HepG2 (cell line): ENCODE results near the gene LRR1. TPM values are rescaled to one million over a fixed set of nuclear protein-coding genes. Genes with fewer than 3 reads are reported as not detected.

Source experiments
- AGO2 ChIP-seq: fragments of 200-400 bp; formaldehyde crosslinking; optimal IDR thresholded peaks from 2 replicates; pipeline ENCODE3; 2017; ENCODE audit warnings: mild to moderate bottlenecking, low read depth, low read length, moderate library complexity
- ATRX ChIP-seq: sonication (generic); formaldehyde crosslinking; IDR thresholded peaks from 2 replicates; pipeline ENCODE4 v1.4.0; 2020; ENCODE audit warnings: missing genetic modification reagents, borderline replicate concordance
- BORCS8-MEF2B ChIP-seq: sonication (generic); formaldehyde crosslinking; IDR thresholded peaks from 2 replicates; pipeline ENCODE4 v1.8.0; 2022; ENCODE audit warnings: mild to moderate bottlenecking, missing genetic modification reagents
- CAMTA2 ChIP-seq: sonication (generic); formaldehyde crosslinking; IDR thresholded peaks from 2 replicates; pipeline ENCODE4 v1.4.0; 2020; ENCODE audit warnings: mild to moderate bottlenecking, missing genetic modification reagents, borderline replicate concordance
- ETV5 ChIP-seq: IDR thresholded peaks from 2 replicates; pipeline ENCODE4 v1.6.1; 2018; ENCODE audit warnings: missing biosample characterization, missing genetic modification reagents, inconsistent platforms, borderline replicate concordance
- FOSL2 ChIP-seq: sonication (generic); formaldehyde crosslinking; IDR thresholded peaks from 2 replicates; pipeline ENCODE4 v1.4.0; 2020; ENCODE audit warnings: missing genetic modification reagents
- FUBP1 ChIP-seq: sonication (generic); formaldehyde crosslinking; IDR thresholded peaks from 2 replicates; pipeline ENCODE4 v1.5.1; 2020; ENCODE audit warnings: missing genetic modification reagents, mild to moderate bottlenecking, borderline replicate concordance
- GRHL1 ChIP-seq: sonication (generic); formaldehyde crosslinking; conservative IDR thresholded peaks from 2 replicates; pipeline ENCODE4 v1.8.0; 2022; ENCODE audit warnings: missing genetic modification reagents
- HMG20B ChIP-seq: conservative IDR thresholded peaks from 2 replicates; pipeline ENCODE4 v1.6.1; 2016; ENCODE audit warnings: missing genetic modification reagents, missing compliant biosample characterization
- JUND ChIP-seq: sonication (generic); formaldehyde crosslinking; IDR thresholded peaks from 2 replicates; pipeline ENCODE4 v1.8.0; 2022; ENCODE audit warnings: mild to moderate bottlenecking, missing genetic modification reagents
- KLF11 ChIP-seq: IDR thresholded peaks from 2 replicates; pipeline ENCODE4 v1.6.1; 2016; ENCODE audit warnings: missing compliant biosample characterization
- MTA3 ChIP-seq: sonication (generic); formaldehyde crosslinking; IDR thresholded peaks from 2 replicates; pipeline ENCODE4 v1.4.0; 2020; ENCODE audit warnings: missing genetic modification reagents
- NFRKB ChIP-seq: fragments of 450-650 bp; IDR thresholded peaks from 2 replicates; pipeline ENCODE4 v1.6.1; 2017
- PHF20 ChIP-seq: sonication (generic); formaldehyde crosslinking; IDR thresholded peaks from 2 replicates; pipeline ENCODE4 v1.5.0; 2020; ENCODE audit warnings: mild to moderate bottlenecking, missing genetic modification reagents
- SSRP1 ChIP-seq: IDR thresholded peaks from 2 replicates; pipeline ENCODE4 v1.6.1; 2016; ENCODE audit warnings: control low read depth
- TP53 ChIP-seq: sonication (generic); formaldehyde crosslinking; conservative IDR thresholded peaks from 2 replicates; pipeline ENCODE4 v1.4.0; 2020; ENCODE audit warnings: missing genetic modification reagents
- U2AF1 ChIP-seq: fragments of 200-400 bp; formaldehyde crosslinking; optimal IDR thresholded peaks from 2 replicates; pipeline ENCODE3; 2017; ENCODE audit warnings: mild to moderate bottlenecking, low read depth, low read length
- YEATS2 ChIP-seq: sonication (generic); formaldehyde crosslinking; IDR thresholded peaks from 2 replicates; pipeline ENCODE4 v1.4.0; 2020; ENCODE audit warnings: missing genetic modification reagents, borderline replicate concordance
- ZNF124 ChIP-seq: sonication (generic); formaldehyde crosslinking; IDR thresholded peaks from 2 replicates; pipeline ENCODE4 v1.4.0; 2020; ENCODE audit warnings: missing genetic modification reagents
- ZNF20 ChIP-seq: sonication (generic); formaldehyde crosslinking; IDR thresholded peaks from 2 replicates; pipeline ENCODE4 v1.4.0; 2020; ENCODE audit warnings: mild to moderate bottlenecking, moderate library complexity, missing genetic modification reagents
- ZNF367 ChIP-seq: sonication (generic); formaldehyde crosslinking; IDR thresholded peaks from 2 replicates; pipeline ENCODE4 v1.4.0; 2020; ENCODE audit warnings: missing genetic modification reagents, borderline replicate concordance
- ZNF431 ChIP-seq: sonication (generic); formaldehyde crosslinking; IDR thresholded peaks from 2 replicates; pipeline ENCODE4 v1.9.0; 2022; ENCODE audit warnings: missing genetic modification reagents, low read depth, mild to moderate bottlenecking, borderline replicate concordance
- ZNF598 ChIP-seq: sonication (generic); formaldehyde crosslinking; IDR thresholded peaks from 2 replicates; pipeline ENCODE4 v1.5.1; 2020; ENCODE audit warnings: mild to moderate bottlenecking, missing genetic modification reagents, borderline replicate concordance
- ZNF614 ChIP-seq: IDR thresholded peaks from 2 replicates; pipeline ENCODE4 v1.6.1; 2018; ENCODE audit warnings: missing biosample characterization, missing genetic modification reagents, inconsistent platforms, borderline replicate concordance
- ZNF674 ChIP-seq: sonication (generic); formaldehyde crosslinking; IDR thresholded peaks from 2 replicates; pipeline ENCODE4 v1.5.0; 2020; ENCODE audit warnings: low read depth, mild to moderate bottlenecking, missing genetic modification reagents
- ZNF724P ChIP-seq: sonication (generic); formaldehyde crosslinking; IDR thresholded peaks from 2 replicates; pipeline ENCODE4 v1.8.0; 2022; ENCODE audit warnings: missing genetic modification reagents, borderline replicate concordance
- ZNF782 ChIP-seq: sonication (generic); formaldehyde crosslinking; IDR thresholded peaks from 2 replicates; pipeline ENCODE4 v1.4.0; 2020; ENCODE audit warnings: missing genetic modification reagents, mild to moderate bottlenecking, borderline replicate concordance
- ZNF792 ChIP-seq: IDR thresholded peaks from 2 replicates; pipeline ENCODE4 v1.6.1; 2016
- ZNF878 ChIP-seq: sonication (generic); formaldehyde crosslinking; IDR thresholded peaks from 2 replicates; pipeline ENCODE4 v1.8.1; 2023; ENCODE audit warnings: mild to moderate bottlenecking, missing genetic modification reagents, moderate library complexity
- polyA plus RNA-seq, 8 experiments: library from polyadenylated mRNA; depleted of rRNA in 3 of 8; stranded (reverse) in 7 of 8; unstranded in 1 of 8; fragments of >200 nt; fragmentation: Illumina TruSeq in 4 of 8; extraction: Trizol in 4 of 8; gene quantifications; 2 replicates each; pipeline versions ENCODE4 v1.2.1 to v1.2.3, GENCODE V29; 2011 to 2016; ENCODE audit warnings: low read depth in 4 of 8, missing spikeins in 1 of 8, mixed read lengths in 1 of 8; ENCODE audit not compliant: insufficient read depth in 1 of 8
- total RNA-seq, 5 experiments: library from RNA; depleted of rRNA; stranded (reverse); fragments of >200 nt; fragmentation: Illumina TruSeq; extraction: Trizol; gene quantifications; 2 replicates each; pipeline ENCODE4 v1.2.3, GENCODE V29; 2016; ENCODE audit warnings: low read depth in 1 of 5

Gene LRR1
- total and polyA plus RNA-seq, 2 of the 13 experiments (the other 11 are each of a cell fraction or from before 2014, with no cell fraction given): 7.0 to 36.2 TPM

GRCh38 chr14:49598485-49599300, at the start of gene LRR1 (continued):
- peak; percentile 85 for TF ChIP-seq KLF11 (CRISPR knock-in tag)
- peak; percentile 43; the same call in 1 of the 2 replicates for TF ChIP-seq ZNF792 (CRISPR knock-in tag)
- TF ChIP-seq ZNF724P (CRISPR knock-in tag): no peak
- no peak for TF ChIP-seq FUBP1 (CRISPR knock-in tag)
- TF ChIP-seq U2AF1: no peak
- no peak for TF ChIP-seq TP53 (CRISPR knock-in tag)
- TF ChIP-seq HMG20B (CRISPR knock-in tag): no peak; the same call in 1 of the 2 replicates
- 0 out of 2 replicates have a peak, but pooled peaks have one; percentile 50 for TF ChIP-seq CAMTA2 (CRISPR knock-in tag)
- TF ChIP-seq ZNF367 (CRISPR knock-in tag): no peak
- peak; percentile 95 for TF ChIP-seq BORCS8-MEF2B (CRISPR knock-in tag)
- TF ChIP-seq MTA3: no peak
- no peak for TF ChIP-seq ZNF674 (CRISPR knock-in tag)
- TF ChIP-seq ZNF878 (CRISPR knock-in tag): peak; percentile 69; the same call in 1 of the 2 replicates
- TF ChIP-seq ZNF614 (CRISPR knock-in tag): peak; percentile 63; the same call in 1 of the 2 replicates
- peak; percentile 34; the same call in 1 of the 2 replicates for TF ChIP-seq NFRKB
- peak; percentile 11; the same call in 1 of the 2 replicates for TF ChIP-seq FOSL2 (CRISPR knock-in tag)
- TF ChIP-seq ETV5: peak; percentile 53; the same call in 1 of the 2 replicates
- TF ChIP-seq ZNF782 (CRISPR knock-in tag): 0 out of 2 replicates have a peak, but pooled peaks have one; percentile 70
- TF ChIP-seq SSRP1: no peak
- no peak for TF ChIP-seq ZNF20 (CRISPR knock-in tag)
- peak; percentile 97; the same call in 1 of the 2 replicates for TF ChIP-seq ZNF598 (CRISPR knock-in tag)
- TF ChIP-seq AGO2: peak; percentile 86
- peak; percentile 72 for TF ChIP-seq ZNF124
- TF ChIP-seq JUND (CRISPR knock-in tag): peak; percentile 66; the same call in 1 of the 2 replicates
- TF ChIP-seq YEATS2 (CRISPR knock-in tag): peak; percentile 88
- no peak for TF ChIP-seq ZNF431 (CRISPR knock-in tag)
- TF ChIP-seq ATRX (CRISPR knock-in tag): no peak
- no peak for TF ChIP-seq GRHL1 (CRISPR knock-in tag)
- TF ChIP-seq PHF20 (CRISPR knock-in tag): peak; percentile 76; the same call in 1 of the 2 replicates
